ENCODE results near the gene REC8. TPM values are rescaled to one million over a fixed set of nuclear protein-coding genes. Genes with fewer than 3 reads are reported as not detected.

The REC8 gene
- total and polyA plus RNA-seq, 2 of the 4 experiments (the other 2 are of a cell fraction) = 0.36 to 3.5 TPM

DNA sequence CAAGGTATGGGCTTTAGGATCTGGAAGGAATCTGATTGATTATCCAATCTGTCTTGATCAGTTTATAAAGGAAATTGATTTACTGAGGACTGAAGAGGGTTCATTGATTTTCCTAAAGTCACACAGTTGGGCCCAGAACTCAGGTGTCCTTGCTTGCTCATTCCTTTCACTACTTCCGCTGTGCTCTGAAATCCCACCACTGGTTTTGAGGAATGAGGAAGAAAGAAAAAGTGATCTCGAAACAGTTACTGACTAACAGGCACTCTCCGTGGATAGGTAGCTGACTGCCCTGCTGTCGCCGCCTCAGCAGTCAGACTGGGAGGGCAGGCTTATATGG is 41.5 kb upstream of the REC8 start, which contains the start of gene FITM1:
Gene FITM1 (plus strand): TSS at position 280 of the 337 bp plus-strand sequence. CDS start 905 bp downstream, outside the sequence.
- Histone ChIP-seq H3K56ac (ENCODE audit: extremely low read depth, insufficient read depth, low read length) (no peak within 1 kb of the TSS), H3K79me1 (ENCODE audit: low read depth in 1 of 2, low read length in 2 of 2) (no peaks in the 10 kb centered on the region), H3K18ac (ENCODE audit: low read depth, low read length) (no peak within 1 kb of the TSS), H3K4me1 (ENCODE audit: control insufficient read depth, insufficient read depth, low read length) (no peaks in the 10 kb centered on the region; the same call in 1 of the 2 replicates), H2BK5ac (ENCODE audit: low read depth, low read length, poor library complexity, severe bottlenecking) (no peak within 1 kb of the TSS), H2AK5ac (ENCODE audit: low read depth, low read length) (no peak within 1 kb of the TSS), H3K27ac (ENCODE audit: insufficient read depth, low read length) (no peak within 1 kb of the TSS), H4K20me1 (ENCODE audit: insufficient read depth, low read length) (no peaks in the 10 kb centered on the region), H3K14ac (replicated peaks; ENCODE audit: low read depth, low read length) (no peak within 1 kb of the TSS), H3K36me3 (ENCODE audit: control insufficient read depth, insufficient read depth, low read length) (no peaks in the 10 kb centered on the region), H3K27me3 (ENCODE audit: control insufficient read depth, insufficient read depth, low read length) (no peaks in the 10 kb centered on the region), H3K4me3 (ENCODE audit: insufficient read depth, low read depth, low read length) (no peak within 1 kb of the TSS), H2BK15ac (ENCODE audit: low read depth, low read length) (no peak within 1 kb of the TSS), H3K9me3 (ENCODE audit: control insufficient read depth, insufficient read depth, low read length) (no peaks in the 10 kb centered on the region), H3K4ac (ENCODE audit: low read depth, low read length) (no peak within 1 kb of the TSS), H2BK20ac (ENCODE audit: low read depth, low read length) (no peak within 1 kb of the TSS), H4K8ac (ENCODE audit: low read depth in 2 of 2, low read length in 2 of 2) (no peak within 1 kb of the TSS), H2BK120ac (ENCODE audit: low read depth, low read length) (no peak within 1 kb of the TSS), H3K9me1 (ENCODE audit: insufficient read depth, low read length) (no peaks in the 10 kb centered on the region), H2AFZ (replicated peaks; ENCODE audit: low read length, poor library complexity) (no peak within 1 kb of the TSS), H3K4me2 (ENCODE audit: low read depth, low read length) (no peak within 1 kb of the TSS), H3K9ac (ENCODE audit: low read depth, low read length) (no peak within 1 kb of the TSS), H3K23ac (ENCODE audit: low read depth, low read length) (no peak within 1 kb of the TSS), H4K91ac (ENCODE audit: insufficient read depth, low read depth, low read length) (no peak within 1 kb of the TSS), H2AK9ac (replicated peaks; ENCODE audit: low read depth, low read length, poor library complexity) (no peak within 1 kb of the TSS), H4K5ac (ENCODE audit: low read depth, low read length) (no peak within 1 kb of the TSS)
- no TSS peak for BruUV-seq (replicated peaks)
- POLR2A ChIA-PET (ENCODE audit: unreplicated experiment) = no interaction called here
- DNase-seq (no peak), ATAC-seq (ENCODE audit: low read depth) (no peak)
- no peak for TF ChIP-seq MAZ (IDR thresholded peaks at IDR 0.05; ENCODE audit: borderline replicate concordance, low read depth, low read length)
- no peak for TF ChIP-seq SMC3 (IDR thresholded peaks at IDR 0.05; ENCODE audit: low read depth, low read length)
- TF ChIP-seq CHD1 (IDR thresholded peaks at IDR 0.05; ENCODE audit: low read depth, low read length) = no peak
- TF ChIP-seq MAFK (IDR thresholded peaks at IDR 0.05; ENCODE audit: low read depth, low read length) = no peak
- no peak for TF ChIP-seq RAD21 (IDR thresholded peaks at IDR 0.05; ENCODE audit: low read length)
- TF ChIP-seq MXI1 (IDR thresholded peaks at IDR 0.05; ENCODE audit: borderline replicate concordance, low read depth, low read length) = no peak
- TF ChIP-seq POLR2A (IDR thresholded peaks at IDR 0.05; ENCODE audit: low read depth, low read length) = no peak
- TF ChIP-seq RFX5 (IDR thresholded peaks at IDR 0.05; ENCODE audit: low read depth, low read length) = no peak
- no peak for TF ChIP-seq ELK1 (IDR thresholded peaks at IDR 0.05; ENCODE audit: borderline replicate concordance, low read depth, low read length)
- no peak for TF ChIP-seq CEBPB (IDR thresholded peaks at IDR 0.05; ENCODE audit: low read depth, low read length)
- no peak for TF ChIP-seq BHLHE40 (IDR thresholded peaks at IDR 0.05; ENCODE audit: low read depth, low read length)
- CTCF ChIA-PET = no interaction called here
- in situ Hi-C loops (cut with MboI; ENCODE audit: low sequenced_read_pairs) = loop anchor here (10.0 to 25.0 kb wide), 3 partner anchors 304 to 1043 kb away; partner anchors contain the start of genes ACIN1, BCL2L2, C14orf119 and PABPN1
- intact Hi-C loops (cut with micrococcal nuclease) = no loop called here
- dilution Hi-C loops (cut with HindIII; ENCODE audit: low sequenced_read_pairs, unreplicated experiment) = no loop called here
- WGBS, 2 experiments (ENCODE audit: extremely low coverage in 2 of 2, insufficient read length in 1 of 2) = 92% methylated on average over 3 of the region's 5 CpGs; no CpG with 5 or more reads in 1 of the 2 experiments
